ENCODE measurements around the gene RFTN1. TPM values are rescaled to one million over a fixed set of nuclear protein-coding genes. Genes with fewer than 3 reads are reported as not detected.

RFTN1 gene
- total and polyA plus RNA-seq, 2 experiments from 2014 or later = 3.3 to 7.2 TPM

DNA sequence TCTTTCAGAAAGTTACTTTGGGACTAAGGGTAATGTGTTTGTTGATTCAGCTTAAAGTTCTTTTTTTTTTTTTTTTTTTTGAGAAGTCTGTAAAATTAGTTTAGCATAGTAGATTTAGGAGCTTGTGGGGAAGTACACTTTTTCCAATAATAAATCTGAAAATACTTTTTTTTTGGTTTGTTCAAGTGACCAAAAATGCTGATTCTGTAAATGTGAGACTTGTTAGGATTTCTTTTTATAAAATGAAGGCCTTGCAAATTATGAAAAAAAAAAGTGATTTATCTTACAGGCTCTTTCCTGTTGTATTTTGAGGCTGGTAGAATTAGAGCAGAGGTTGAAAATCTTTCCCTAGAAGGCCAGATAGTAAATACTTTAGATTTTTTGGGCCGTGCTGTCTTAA lies 240.9 kb downstream of the RFTN1 start:
- TF ChIP-seq NANOG (IDR thresholded peaks at IDR 0.05; ENCODE audit: borderline replicate concordance) (no peak), ZNF331 (CRISPR knock-in tag; IDR thresholded peaks at IDR 0.05; ENCODE audit: low read depth) (no peak), JUNB (IDR thresholded peaks at IDR 0.05; ENCODE audit: unreplicated experiment) (no peak), EZH2phosphoT487 (IDR thresholded peaks at IDR 0.05; ENCODE audit: unreplicated experiment) (no peak), ZNF114 (CRISPR knock-in tag; IDR thresholded peaks at IDR 0.05) (no peak), POLR2AphosphoS5 (IDR thresholded peaks at IDR 0.05; ENCODE audit: low read depth) (no peak)
- TF ChIP-seq, protein P1, sequence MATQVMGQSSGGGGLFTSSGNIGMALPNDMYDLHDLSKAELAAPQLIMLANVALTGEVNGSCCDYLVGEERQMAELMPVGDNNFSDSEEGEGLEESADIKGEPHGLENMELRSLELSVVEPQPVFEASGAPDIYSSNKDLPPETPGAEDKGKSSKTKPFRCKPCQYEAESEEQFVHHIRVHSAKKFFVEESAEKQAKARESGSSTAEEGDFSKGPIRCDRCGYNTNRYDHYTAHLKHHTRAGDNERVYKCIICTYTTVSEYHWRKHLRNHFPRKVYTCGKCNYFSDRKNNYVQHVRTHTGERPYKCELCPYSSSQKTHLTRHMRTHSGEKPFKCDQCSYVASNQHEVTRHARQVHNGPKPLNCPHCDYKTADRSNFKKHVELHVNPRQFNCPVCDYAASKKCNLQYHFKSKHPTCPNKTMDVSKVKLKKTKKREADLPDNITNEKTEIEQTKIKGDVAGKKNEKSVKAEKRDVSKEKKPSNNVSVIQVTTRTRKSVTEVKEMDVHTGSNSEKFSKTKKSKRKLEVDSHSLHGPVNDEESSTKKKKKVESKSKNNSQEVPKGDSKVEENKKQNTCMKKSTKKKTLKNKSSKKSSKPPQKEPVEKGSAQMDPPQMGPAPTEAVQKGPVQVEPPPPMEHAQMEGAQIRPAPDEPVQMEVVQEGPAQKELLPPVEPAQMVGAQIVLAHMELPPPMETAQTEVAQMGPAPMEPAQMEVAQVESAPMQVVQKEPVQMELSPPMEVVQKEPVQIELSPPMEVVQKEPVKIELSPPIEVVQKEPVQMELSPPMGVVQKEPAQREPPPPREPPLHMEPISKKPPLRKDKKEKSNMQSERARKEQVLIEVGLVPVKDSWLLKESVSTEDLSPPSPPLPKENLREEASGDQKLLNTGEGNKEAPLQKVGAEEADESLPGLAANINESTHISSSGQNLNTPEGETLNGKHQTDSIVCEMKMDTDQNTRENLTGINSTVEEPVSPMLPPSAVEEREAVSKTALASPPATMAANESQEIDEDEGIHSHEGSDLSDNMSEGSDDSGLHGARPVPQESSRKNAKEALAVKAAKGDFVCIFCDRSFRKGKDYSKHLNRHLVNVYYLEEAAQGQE (IDR thresholded peaks at IDR 0.05; ENCODE audit: unreplicated experiment) = no peak
- TF ChIP-seq, protein P2, sequence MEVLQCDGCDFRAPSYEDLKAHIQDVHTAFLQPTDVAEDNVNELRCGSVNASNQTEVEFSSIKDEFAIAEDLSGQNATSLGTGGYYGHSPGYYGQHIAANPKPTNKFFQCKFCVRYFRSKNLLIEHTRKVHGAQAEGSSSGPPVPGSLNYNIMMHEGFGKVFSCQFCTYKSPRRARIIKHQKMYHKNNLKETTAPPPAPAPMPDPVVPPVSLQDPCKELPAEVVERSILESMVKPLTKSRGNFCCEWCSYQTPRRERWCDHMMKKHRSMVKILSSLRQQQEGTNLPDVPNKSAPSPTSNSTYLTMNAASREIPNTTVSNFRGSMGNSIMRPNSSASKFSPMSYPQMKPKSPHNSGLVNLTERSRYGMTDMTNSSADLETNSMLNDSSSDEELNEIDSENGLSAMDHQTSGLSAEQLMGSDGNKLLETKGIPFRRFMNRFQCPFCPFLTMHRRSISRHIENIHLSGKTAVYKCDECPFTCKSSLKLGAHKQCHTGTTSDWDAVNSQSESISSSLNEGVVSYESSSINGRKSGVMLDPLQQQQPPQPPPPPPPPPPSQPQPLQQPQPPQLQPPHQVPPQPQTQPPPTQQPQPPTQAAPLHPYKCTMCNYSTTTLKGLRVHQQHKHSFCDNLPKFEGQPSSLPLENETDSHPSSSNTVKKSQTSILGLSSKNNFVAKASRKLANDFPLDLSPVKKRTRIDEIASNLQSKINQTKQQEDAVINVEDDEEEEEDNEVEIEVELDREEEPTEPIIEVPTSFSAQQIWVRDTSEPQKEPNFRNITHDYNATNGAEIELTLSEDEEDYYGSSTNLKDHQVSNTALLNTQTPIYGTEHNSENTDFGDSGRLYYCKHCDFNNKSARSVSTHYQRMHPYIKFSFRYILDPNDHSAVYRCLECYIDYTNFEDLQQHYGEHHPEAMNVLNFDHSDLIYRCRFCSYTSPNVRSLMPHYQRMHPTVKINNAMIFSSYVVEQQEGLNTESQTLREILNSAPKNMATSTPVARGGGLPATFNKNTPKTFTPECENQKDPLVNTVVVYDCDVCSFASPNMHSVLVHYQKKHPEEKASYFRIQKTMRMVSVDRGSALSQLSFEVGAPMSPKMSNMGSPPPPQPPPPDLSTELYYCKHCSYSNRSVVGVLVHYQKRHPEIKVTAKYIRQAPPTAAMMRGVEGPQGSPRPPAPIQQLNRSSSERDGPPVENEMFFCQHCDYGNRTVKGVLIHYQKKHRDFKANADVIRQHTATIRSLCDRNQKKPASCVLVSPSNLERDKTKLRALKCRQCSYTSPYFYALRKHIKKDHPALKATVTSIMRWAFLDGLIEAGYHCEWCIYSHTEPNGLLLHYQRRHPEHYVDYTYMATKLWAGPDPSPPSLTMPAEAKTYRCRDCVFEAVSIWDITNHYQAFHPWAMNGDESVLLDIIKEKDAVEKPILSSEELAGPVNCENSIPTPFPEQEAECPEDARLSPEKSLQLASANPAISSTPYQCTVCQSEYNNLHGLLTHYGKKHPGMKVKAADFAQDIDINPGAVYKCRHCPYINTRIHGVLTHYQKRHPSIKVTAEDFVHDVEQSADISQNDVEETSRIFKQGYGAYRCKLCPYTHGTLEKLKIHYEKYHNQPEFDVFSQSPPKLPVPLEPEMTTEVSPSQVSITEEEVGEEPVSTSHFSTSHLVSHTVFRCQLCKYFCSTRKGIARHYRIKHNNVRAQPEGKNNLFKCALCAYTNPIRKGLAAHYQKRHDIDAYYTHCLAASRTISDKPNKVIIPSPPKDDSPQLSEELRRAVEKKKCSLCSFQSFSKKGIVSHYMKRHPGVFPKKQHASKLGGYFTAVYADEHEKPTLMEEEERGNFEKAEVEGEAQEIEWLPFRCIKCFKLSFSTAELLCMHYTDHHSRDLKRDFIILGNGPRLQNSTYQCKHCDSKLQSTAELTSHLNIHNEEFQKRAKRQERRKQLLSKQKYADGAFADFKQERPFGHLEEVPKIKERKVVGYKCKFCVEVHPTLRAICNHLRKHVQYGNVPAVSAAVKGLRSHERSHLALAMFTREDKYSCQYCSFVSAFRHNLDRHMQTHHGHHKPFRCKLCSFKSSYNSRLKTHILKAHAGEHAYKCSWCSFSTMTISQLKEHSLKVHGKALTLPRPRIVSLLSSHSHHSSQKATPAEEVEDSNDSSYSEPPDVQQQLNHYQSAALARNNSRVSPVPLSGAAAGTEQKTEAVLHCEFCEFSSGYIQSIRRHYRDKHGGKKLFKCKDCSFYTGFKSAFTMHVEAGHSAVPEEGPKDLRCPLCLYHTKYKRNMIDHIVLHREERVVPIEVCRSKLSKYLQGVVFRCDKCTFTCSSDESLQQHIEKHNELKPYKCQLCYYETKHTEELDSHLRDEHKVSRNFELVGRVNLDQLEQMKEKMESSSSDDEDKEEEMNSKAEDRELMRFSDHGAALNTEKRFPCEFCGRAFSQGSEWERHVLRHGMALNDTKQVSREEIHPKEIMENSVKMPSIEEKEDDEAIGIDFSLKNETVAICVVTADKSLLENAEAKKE (CRISPR knock-in tag; IDR thresholded peaks at IDR 0.05) = no peak
- TF ChIP-seq, protein P3, sequence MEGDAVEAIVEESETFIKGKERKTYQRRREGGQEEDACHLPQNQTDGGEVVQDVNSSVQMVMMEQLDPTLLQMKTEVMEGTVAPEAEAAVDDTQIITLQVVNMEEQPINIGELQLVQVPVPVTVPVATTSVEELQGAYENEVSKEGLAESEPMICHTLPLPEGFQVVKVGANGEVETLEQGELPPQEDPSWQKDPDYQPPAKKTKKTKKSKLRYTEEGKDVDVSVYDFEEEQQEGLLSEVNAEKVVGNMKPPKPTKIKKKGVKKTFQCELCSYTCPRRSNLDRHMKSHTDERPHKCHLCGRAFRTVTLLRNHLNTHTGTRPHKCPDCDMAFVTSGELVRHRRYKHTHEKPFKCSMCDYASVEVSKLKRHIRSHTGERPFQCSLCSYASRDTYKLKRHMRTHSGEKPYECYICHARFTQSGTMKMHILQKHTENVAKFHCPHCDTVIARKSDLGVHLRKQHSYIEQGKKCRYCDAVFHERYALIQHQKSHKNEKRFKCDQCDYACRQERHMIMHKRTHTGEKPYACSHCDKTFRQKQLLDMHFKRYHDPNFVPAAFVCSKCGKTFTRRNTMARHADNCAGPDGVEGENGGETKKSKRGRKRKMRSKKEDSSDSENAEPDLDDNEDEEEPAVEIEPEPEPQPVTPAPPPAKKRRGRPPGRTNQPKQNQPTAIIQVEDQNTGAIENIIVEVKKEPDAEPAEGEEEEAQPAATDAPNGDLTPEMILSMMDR (conservative IDR thresholded peaks at IDR 0.05; ENCODE audit: low read depth in 2 of 2) = no peak
- TF ChIP-seq, protein P4, sequence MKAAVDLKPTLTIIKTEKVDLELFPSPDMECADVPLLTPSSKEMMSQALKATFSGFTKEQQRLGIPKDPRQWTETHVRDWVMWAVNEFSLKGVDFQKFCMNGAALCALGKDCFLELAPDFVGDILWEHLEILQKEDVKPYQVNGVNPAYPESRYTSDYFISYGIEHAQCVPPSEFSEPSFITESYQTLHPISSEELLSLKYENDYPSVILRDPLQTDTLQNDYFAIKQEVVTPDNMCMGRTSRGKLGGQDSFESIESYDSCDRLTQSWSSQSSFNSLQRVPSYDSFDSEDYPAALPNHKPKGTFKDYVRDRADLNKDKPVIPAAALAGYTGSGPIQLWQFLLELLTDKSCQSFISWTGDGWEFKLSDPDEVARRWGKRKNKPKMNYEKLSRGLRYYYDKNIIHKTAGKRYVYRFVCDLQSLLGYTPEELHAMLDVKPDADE (IDR thresholded peaks at IDR 0.05) = no peak
- Histone ChIP-seq H3K27me3 (ENCODE audit: insufficient read depth) (no peaks in the 10 kb centered on the region), H3K4me2 (no peak overlapping the region), H3K4me1 (ENCODE audit: insufficient read depth) (no peaks in the 10 kb centered on the region), H2AFZ (no peak overlapping the region), H3K79me2 (replicated peaks; ENCODE audit: insufficient read depth) (peaks cover 17% of the 10 kb centered on the region), H3F3A (replicated peaks; ENCODE audit: low read depth) (no peaks in the 10 kb centered on the region), H3K27ac (ENCODE audit: low read depth) (no peak overlapping the region), H3K9me2 (ENCODE audit: insufficient read depth) (no peaks in the 10 kb centered on the region), H3K4me3 (no peak overlapping the region), H3K36me3 (ENCODE audit: insufficient read depth) (peaks cover 39% of the 10 kb centered on the region), H4K20me1 (replicated peaks; ENCODE audit: insufficient read depth) (no peaks in the 10 kb centered on the region; the same call in none of the 2 replicates)
- H3K36me3 Mint-ChIP-seq (ENCODE audit: low read depth) = peaks cover 35% of the 10 kb centered on the region
- no peak for ATAC-seq
- no peak overlapping the region for H3K27ac Mint-ChIP-seq
- H3K4me3 Mint-ChIP-seq = no peak overlapping the region
- H3K9me3 Mint-ChIP-seq = no peaks in the 10 kb centered on the region
- H3K4me1 Mint-ChIP-seq = peaks cover under 1% of the 10 kb centered on the region; the same call in 2 of the 3 replicates
- no peak for DNase-seq (ENCODE audit: low spot score)
- H3K27me3 Mint-ChIP-seq (ENCODE audit: insufficient read depth, low read depth, poor library complexity) = peaks cover 4% of the 10 kb centered on the region

Data from GM23338 (cell line).